GM12878 (cell line): Measurements from ENCODE around the gene TNFRSF1B. TPM values are rescaled to one million over a fixed set of nuclear protein-coding genes. Genes with fewer than 3 reads are reported as not detected.

Experiments
- ATAC-seq: fragments of 200-7000 bp; cut with Tn5 transposase; 3 replicates; pipeline ENCODE4 v1.9.1; 2020; ENCODE audit warnings: mild to moderate bottlenecking, moderate library complexity
- BruUV-seq: library from RNA; stranded (reverse); fragments of 400-500 nt; replicated peaks from 2 replicates; lab custom pipeline; 2021; lab: Mats Ljungman, UMichigan
- CTCF ChIA-PET: fragments of 300-600 bp; sonication (Branson Sonifier 250); formaldehyde crosslinking; extraction: SDS; loops from one replicate; lab custom pipeline; 2021; ENCODE audit warnings: inconsistent platforms; lab: Yijun Ruan, JAX
- POLR2A ChIA-PET: fragments of 350-600 bp; formaldehyde crosslinking; extraction: SDS; loops from one replicate; lab custom pipeline; 2021; ENCODE audit warnings: inconsistent platforms; lab: Charles Lee
- RAD21 ChIA-PET: fragments of 300-600 bp; sonication (Branson Sonifier 250); formaldehyde crosslinking; loops from one replicate; lab custom pipeline; 2023; ENCODE audit warnings: antibody characterized with exemption; ENCODE audit not compliant: unreplicated experiment; lab: Charles Lee
- SMC1A ChIA-PET: fragments of 300-600 bp; sonication (Branson Sonifier 250); formaldehyde crosslinking; loops from one replicate; lab custom pipeline; 2023; ENCODE audit not compliant: unreplicated experiment, uncharacterized antibody; lab: Charles Lee
- DNase-seq: peaks from one replicate; pipeline ENCODE4 v3.0.0-alpha.2; 2011; ENCODE audit warnings: low read depth, low spot score
- FAIRE-seq: peaks from 3 replicates; lab custom pipeline; 2011; peaks lifted over from hg19 to GRCh38; lab: Jason Lieb, UNC
- H2AFZ ChIP-seq: 2 replicates; pipeline ENCODE4 v1.6.0; 2011; ENCODE audit warnings: low read depth, low read length, control low read depth; ENCODE audit not compliant: control insufficient read depth
- H3K27ac ChIP-seq: 2 replicates; pipeline ENCODE4 v1.5.1; 2011; ENCODE audit warnings: control low read depth; ENCODE audit not compliant: control insufficient read depth, insufficient read depth
- H3K27me3 ChIP-seq, 2 experiments: replicated peaks in 1 of 2; 2 replicates each; pipeline versions ENCODE4 v1.6.0 to v1.6.1; 2011; ENCODE audit warnings: low read length in 1 of 2; ENCODE audit not compliant: control insufficient read depth in 2 of 2, insufficient read depth in 2 of 2
- H3K36me3 ChIP-seq, 2 experiments: 2 replicates each; pipeline ENCODE4 v1.5.1; 2011; ENCODE audit warnings: low read length in 1 of 2; ENCODE audit not compliant: control insufficient read depth in 2 of 2, insufficient read depth in 2 of 2
- H3K4me1 ChIP-seq: 2 replicates; pipeline ENCODE4 v1.6.1; 2011; ENCODE audit warnings: mild to moderate bottlenecking, low read length, moderate library complexity, mixed read lengths; ENCODE audit not compliant: control insufficient read depth, insufficient read depth
- H3K4me2 ChIP-seq: 2 replicates; pipeline ENCODE4 v1.6.0; 2011; ENCODE audit warnings: control low read depth; ENCODE audit not compliant: control insufficient read depth, insufficient read depth
- H3K4me3 ChIP-seq: fragments of 200-600 bp; sonication (generic); 2 replicates; pipeline ENCODE4 v1.5.1; 2016
- H3K79me2 ChIP-seq: 2 replicates; pipeline ENCODE4 v1.6.0; 2011; ENCODE audit warnings: low read length; ENCODE audit not compliant: control insufficient read depth, insufficient read depth
- H3K9ac ChIP-seq: 2 replicates; pipeline ENCODE4 v1.8.0; 2011; ENCODE audit warnings: low read length, control low read depth, mixed read lengths; ENCODE audit not compliant: control insufficient read depth, insufficient read depth
- H3K9me3 ChIP-seq: replicated peaks from 3 replicates; pipeline ENCODE4 v1.5.1; 2011; ENCODE audit warnings: mild to moderate bottlenecking, low read length; ENCODE audit not compliant: control insufficient read depth, insufficient read depth
- H4K20me1 ChIP-seq: 2 replicates; pipeline ENCODE4 v1.6.0; 2011; ENCODE audit not compliant: control insufficient read depth, insufficient read depth
- ATF7 ChIP-seq: fragments of 450-650 bp; IDR thresholded peaks from 2 replicates; pipeline ENCODE4 v1.6.1; 2016; ENCODE audit warnings: low read depth, mild to moderate bottlenecking
- SMARCA5 ChIP-seq: fragments of 450-650 bp; IDR thresholded peaks from 2 replicates; pipeline ENCODE4 v1.6.1; 2017; ENCODE audit warnings: mild to moderate bottlenecking
- YBX1 ChIP-seq: fragments of 450-650 bp; IDR thresholded peaks from 2 replicates; pipeline ENCODE4 v1.6.1; 2016; ENCODE audit warnings: antibody characterized with exemption
- YY1 ChIP-seq: IDR thresholded peaks from 2 replicates; pipeline ENCODE4 v1.6.1; 2011; ENCODE audit warnings: low read depth, mild to moderate bottlenecking, low read length
- ZBTB11 ChIP-seq: fragments of 450-650 bp; formaldehyde crosslinking; IDR thresholded peaks from 2 replicates; pipeline ENCODE4 v1.5.0; 2022; ENCODE audit warnings: mild to moderate bottlenecking, missing genetic modification characterization
- ZSCAN29 ChIP-seq: fragments of 450-650 bp; IDR thresholded peaks from 2 replicates; pipeline ENCODE4 v1.6.1; 2017; ENCODE audit warnings: mild to moderate bottlenecking, moderate library complexity
- WGBS: methylation state at CpG from one replicate; pipeline ENCODE4 v1.1.6; 2016; ENCODE audit warnings: low lambda C conversion rate; ENCODE audit not compliant: insufficient replicate concordance, insufficient coverage; ENCODE audit errors: missing lambda C conversion rate; 5-methylcytosine and 5-hydroxymethylcytosine counted together
- in situ Hi-C: fragments of 300-500 bp; cut with MboI; formaldehyde crosslinking; loops from 9 replicates; pipeline ENCODE4 v1.14.3; 2018; ENCODE audit warnings: mixed read lengths
- intact Hi-C: fragments of 100-400 bp; cut with micrococcal nuclease; formaldehyde crosslinking; loops from one replicate; pipeline ENCODE4 v1.14.2; 2022; ENCODE audit not compliant: unreplicated experiment
- polyA plus RNA-seq, 11 experiments: library from polyadenylated mRNA; depleted of rRNA in 4 of 11; unstranded in 6 of 11; stranded (reverse) in 5 of 11; fragments of >200 nt; fragmentation: Nextera tagmentation in 4 of 11; fragmentation: Illumina TruSeq in 1 of 11; extraction: Ambion mirVana in 4 of 11; extraction: Trizol in 1 of 11; gene quantifications; 1 replicate in 1 of 11; 2 replicates in 10 of 11; pipeline versions ENCODE4 v1.2.1 to v1.2.3, GENCODE V29; 2011 to 2016; ENCODE audit warnings: inconsistent platforms in 2 of 11, missing spikeins in 2 of 11, low read depth in 1 of 11
- total RNA-seq, 4 experiments: library from RNA; depleted of rRNA in 3 of 4; stranded (reverse); fragments of >200 nt in 3 of 4; fragmentation: Illumina TruSeq in 1 of 4; extraction: Trizol in 1 of 4; gene quantifications; 2 replicates each; pipeline versions ENCODE4 v1.2.1 to v1.2.3, GENCODE V29; 2013 to 2021
- TF ChIP-seq, protein P1 (sequence below): fragments of 450-650 bp; conservative IDR thresholded peaks from 2 replicates; pipeline ENCODE4 v1.6.1; 2017; ENCODE audit warnings: mild to moderate bottlenecking, moderate library complexity

TNFRSF1B gene
- total and polyA plus RNA-seq, 10 of the 15 experiments (the other 5 are each of a cell fraction or from before 2014, with no cell fraction given) = 10.1 to 87.2 (median 37.3) TPM

- no peak for TF ChIP-seq SMARCA5
- TF ChIP-seq, protein P1, sequence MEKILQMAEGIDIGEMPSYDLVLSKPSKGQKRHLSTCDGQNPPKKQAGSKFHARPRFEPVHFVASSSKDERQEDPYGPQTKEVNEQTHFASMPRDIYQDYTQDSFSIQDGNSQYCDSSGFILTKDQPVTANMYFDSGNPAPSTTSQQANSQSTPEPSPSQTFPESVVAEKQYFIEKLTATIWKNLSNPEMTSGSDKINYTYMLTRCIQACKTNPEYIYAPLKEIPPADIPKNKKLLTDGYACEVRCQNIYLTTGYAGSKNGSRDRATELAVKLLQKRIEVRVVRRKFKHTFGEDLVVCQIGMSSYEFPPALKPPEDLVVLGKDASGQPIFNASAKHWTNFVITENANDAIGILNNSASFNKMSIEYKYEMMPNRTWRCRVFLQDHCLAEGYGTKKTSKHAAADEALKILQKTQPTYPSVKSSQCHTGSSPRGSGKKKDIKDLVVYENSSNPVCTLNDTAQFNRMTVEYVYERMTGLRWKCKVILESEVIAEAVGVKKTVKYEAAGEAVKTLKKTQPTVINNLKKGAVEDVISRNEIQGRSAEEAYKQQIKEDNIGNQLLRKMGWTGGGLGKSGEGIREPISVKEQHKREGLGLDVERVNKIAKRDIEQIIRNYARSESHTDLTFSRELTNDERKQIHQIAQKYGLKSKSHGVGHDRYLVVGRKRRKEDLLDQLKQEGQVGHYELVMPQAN = no peak
- TF ChIP-seq ZSCAN29 = no peak
Observed at GRCh38 chr1:12128120-12128519, 38.7 kb upstream of the TNFRSF1B start (continued).

- no peaks in the 10 kb centered on the region for H3K4me1 ChIP-seq
- H3K36me3 ChIP-seq = peaks cover 26 to 36% of the 10 kb centered on the region in 2 experiments
- ChIA-PET POLR2A (no interaction called here), SMC1A (interaction anchor here (1.2 kb wide), 1 partner anchor 56 kb away, joined by 3 read pairs; no protein-coding TSS in a partner anchor), CTCF (interaction anchor here (1.0 kb wide), 1 partner anchor 79 kb away, joined by 3 read pairs; no protein-coding TSS in a partner anchor), RAD21 (no interaction called here)
- H3K27ac ChIP-seq = no peak overlapping the region
- WGBS = 95% methylated on average over 12 of the region's 12 CpGs
- intact Hi-C loops = loop anchor here (10.0 kb wide), 1 partner anchor 495 kb away; no protein-coding TSS in a partner anchor
- FAIRE-seq (no peak), ATAC-seq (no peak), DNase-seq (no peak)
- H4K20me1 ChIP-seq = no peaks in the 10 kb centered on the region
- H3K9me3 ChIP-seq = no peaks in the 10 kb centered on the region
- no peaks in the 10 kb centered on the region for H3K79me2 ChIP-seq
- no TSS peak for BruUV-seq
- no peaks in the 10 kb centered on the region for H3K27me3 ChIP-seq
- in situ Hi-C loops = loop anchor here (5.0 kb wide), 2 partner anchors 78 to 493 kb away; no protein-coding TSS in a partner anchor
- H3K4me3 ChIP-seq = no peak overlapping the region
- H3K9ac ChIP-seq = no peak overlapping the region
- no peak for TF ChIP-seq YBX1
- TF ChIP-seq ZBTB11 (CRISPR knock-in tag) = no peak
- TF ChIP-seq YY1 = no peak
- no peak for TF ChIP-seq ATF7
- H2AFZ ChIP-seq = no peak overlapping the region
- no peak overlapping the region for H3K4me2 ChIP-seq
Observed at GRCh38 chr1:12129624-12130023, 37.2 kb upstream of the TNFRSF1B start.
